HFFc6 (cell line): ENCODE results near the gene MPPED1. TPM values are rescaled to one million over a fixed set of nuclear protein-coding genes. Genes with fewer than 3 reads are reported as not detected.

Experiments
- DNase-seq: peaks from one replicate; pipeline ENCODE4 v3.0.0-alpha.2; 2018
- H3K27ac Mint-ChIP-seq: 2 replicates; pipeline ENCODE4 v1.8.0; 2020; ENCODE audit warnings: mild to moderate bottlenecking, mixed read lengths
- H3K27me3 Mint-ChIP-seq: 2 replicates; pipeline ENCODE4 v1.8.0; 2021; ENCODE audit warnings: mild to moderate bottlenecking, moderate library complexity, mixed read lengths; ENCODE audit not compliant: insufficient read depth
- H3K36me3 Mint-ChIP-seq: 2 replicates; pipeline ENCODE4 v1.8.0; 2021; ENCODE audit warnings: low read depth, mixed read lengths
- H3K4me1 Mint-ChIP-seq: 2 replicates; pipeline ENCODE4 v1.8.0; 2020; ENCODE audit warnings: low read depth, mixed read lengths
- H3K4me3 Mint-ChIP-seq: 2 replicates; pipeline ENCODE4 v1.8.0; 2020; ENCODE audit warnings: mild to moderate bottlenecking, moderate library complexity, mixed read lengths
- H3K9me3 Mint-ChIP-seq: 2 replicates; pipeline ENCODE4 v1.8.0; 2020; ENCODE audit warnings: mild to moderate bottlenecking, mixed read lengths
- total RNA-seq, 6 experiments: library from RNA; stranded (reverse); fragmentation: NEBNext Ultra II Directional; extraction: Animal tissue kit (Norgen Biotek cat#: 25700); gene quantifications; 2 replicates in 1 of 6; 3 replicates in 5 of 6; pipeline ENCODE4 v1.2.3, GENCODE V29; 2021
- TF ChIP-seq, protein P1 (sequence below): fragments of 200-600 bp; sonication (generic); IDR thresholded peaks from 2 replicates; pipeline ENCODE4 v1.5.0; 2021; ENCODE audit warnings: antibody characterized with exemption, mild to moderate bottlenecking

The MPPED1 gene
- total RNA-seq, 6 experiments from 2014 or later, result not detected

- Mint-ChIP-seq H3K4me3 (no peak overlapping the region), H3K36me3 (no peaks in the 10 kb centered on the region), H3K4me1 (no peaks in the 10 kb centered on the region), H3K9me3 (no peaks in the 10 kb centered on the region; the same call in 1 of the 2 replicates), H3K27ac (no peak overlapping the region), H3K27me3 (peaks cover 35% of the 10 kb centered on the region)
- no peak for DNase-seq
- TF ChIP-seq, protein P1, sequence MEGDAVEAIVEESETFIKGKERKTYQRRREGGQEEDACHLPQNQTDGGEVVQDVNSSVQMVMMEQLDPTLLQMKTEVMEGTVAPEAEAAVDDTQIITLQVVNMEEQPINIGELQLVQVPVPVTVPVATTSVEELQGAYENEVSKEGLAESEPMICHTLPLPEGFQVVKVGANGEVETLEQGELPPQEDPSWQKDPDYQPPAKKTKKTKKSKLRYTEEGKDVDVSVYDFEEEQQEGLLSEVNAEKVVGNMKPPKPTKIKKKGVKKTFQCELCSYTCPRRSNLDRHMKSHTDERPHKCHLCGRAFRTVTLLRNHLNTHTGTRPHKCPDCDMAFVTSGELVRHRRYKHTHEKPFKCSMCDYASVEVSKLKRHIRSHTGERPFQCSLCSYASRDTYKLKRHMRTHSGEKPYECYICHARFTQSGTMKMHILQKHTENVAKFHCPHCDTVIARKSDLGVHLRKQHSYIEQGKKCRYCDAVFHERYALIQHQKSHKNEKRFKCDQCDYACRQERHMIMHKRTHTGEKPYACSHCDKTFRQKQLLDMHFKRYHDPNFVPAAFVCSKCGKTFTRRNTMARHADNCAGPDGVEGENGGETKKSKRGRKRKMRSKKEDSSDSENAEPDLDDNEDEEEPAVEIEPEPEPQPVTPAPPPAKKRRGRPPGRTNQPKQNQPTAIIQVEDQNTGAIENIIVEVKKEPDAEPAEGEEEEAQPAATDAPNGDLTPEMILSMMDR, result no peak
These were observed 18.5 kb upstream of the MPPED1 start for GRCh38 chr22:43393132-43393843.

DNA sequence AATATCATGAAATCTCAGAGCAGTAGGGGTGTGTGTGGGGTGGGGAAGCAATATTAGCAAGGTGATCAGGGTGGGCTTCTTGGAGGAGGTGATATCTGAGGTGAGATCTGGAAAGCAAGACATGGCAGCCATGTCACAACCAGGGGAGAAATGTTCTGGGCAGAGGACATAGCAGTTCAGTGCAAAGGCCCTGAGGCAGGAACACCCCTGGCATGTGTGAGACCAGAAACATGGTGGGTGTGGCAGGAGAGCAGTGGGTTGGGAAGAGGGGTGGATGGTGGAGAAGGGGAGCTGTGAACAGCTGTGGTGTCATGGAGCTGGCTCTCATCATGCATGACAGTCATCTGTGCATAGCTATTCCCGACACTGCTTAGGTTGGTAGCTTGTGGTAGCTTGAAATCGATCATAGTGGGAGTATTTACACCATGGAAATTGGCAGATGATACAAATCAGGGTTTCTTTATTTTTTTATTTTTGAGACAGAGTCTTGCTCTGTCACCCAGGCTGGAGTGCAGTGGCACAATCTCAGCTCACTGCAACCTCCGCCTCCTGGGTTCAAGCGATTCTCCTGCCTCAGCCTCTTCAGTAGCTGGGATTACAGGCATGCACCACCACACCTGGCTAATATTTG is 17.9 kb upstream of the MPPED1 start:
- Mint-ChIP-seq H3K9me3 (peaks cover 3% of the 10 kb centered on the region; the same call in 1 of the 2 replicates), H3K36me3 (no peaks in the 10 kb centered on the region), H3K27ac (no peak overlapping the region), H3K4me3 (no peak overlapping the region), H3K27me3 (peaks cover 38% of the 10 kb centered on the region), H3K4me1 (no peaks in the 10 kb centered on the region)
- no peak for DNase-seq
- TF ChIP-seq, protein P1, result no peak

DNA sequence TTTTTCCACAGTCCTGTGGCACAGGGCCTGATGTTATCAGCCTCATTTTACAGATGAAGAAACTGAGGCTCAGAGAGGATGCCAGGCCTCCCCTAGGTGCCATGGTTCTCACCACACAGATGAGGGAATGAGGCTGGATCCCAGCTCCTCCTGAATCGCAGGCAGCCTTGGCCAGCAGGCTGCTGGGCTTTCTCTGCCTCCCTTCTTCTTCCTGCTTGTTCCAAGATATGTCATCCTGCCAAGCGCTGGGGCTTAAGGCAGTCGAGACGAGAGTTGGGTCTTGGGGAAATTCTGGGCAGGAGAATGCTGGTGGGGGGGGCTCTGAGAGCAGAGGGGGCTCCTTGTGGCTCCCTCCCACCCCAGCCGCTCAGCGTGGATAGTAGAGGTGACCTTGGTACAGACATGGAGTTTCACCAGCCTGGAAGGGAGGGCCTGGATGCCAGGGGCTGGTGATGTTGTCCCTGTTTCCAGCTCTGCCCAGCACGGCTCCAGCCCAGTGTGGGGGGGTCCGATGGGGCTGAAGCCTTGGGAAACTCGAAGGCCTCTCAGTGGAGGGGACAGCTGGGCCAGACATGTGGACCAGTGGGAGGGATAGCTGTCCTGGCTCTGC is 16.6 kb upstream of the MPPED1 start:
- H3K27me3 Mint-ChIP-seq, result peaks cover 33% of the 10 kb centered on the region
- H3K9me3 Mint-ChIP-seq, result peaks cover 3% of the 10 kb centered on the region; the same call in 1 of the 2 replicates
- DNase-seq, result no peak
- H3K4me1 Mint-ChIP-seq, result no peaks in the 10 kb centered on the region
- no peak overlapping the region for H3K4me3 Mint-ChIP-seq
- TF ChIP-seq, protein P1, result no peak
- H3K36me3 Mint-ChIP-seq, result no peaks in the 10 kb centered on the region
- H3K27ac Mint-ChIP-seq, result no peak overlapping the region

GRCh38 chr22:43396321-43396933 is 15.4 kb upstream of the MPPED1 start:
- no peak for DNase-seq
- TF ChIP-seq, protein P1, result no peak
- Mint-ChIP-seq H3K4me1 (no peaks in the 10 kb centered on the region), H3K27me3 (peaks cover 31% of the 10 kb centered on the region), H3K4me3 (no peak overlapping the region), H3K36me3 (no peaks in the 10 kb centered on the region), H3K9me3 (peaks cover 6% of the 10 kb centered on the region; the same call in 1 of the 2 replicates), H3K27ac (no peak overlapping the region)

DNA sequence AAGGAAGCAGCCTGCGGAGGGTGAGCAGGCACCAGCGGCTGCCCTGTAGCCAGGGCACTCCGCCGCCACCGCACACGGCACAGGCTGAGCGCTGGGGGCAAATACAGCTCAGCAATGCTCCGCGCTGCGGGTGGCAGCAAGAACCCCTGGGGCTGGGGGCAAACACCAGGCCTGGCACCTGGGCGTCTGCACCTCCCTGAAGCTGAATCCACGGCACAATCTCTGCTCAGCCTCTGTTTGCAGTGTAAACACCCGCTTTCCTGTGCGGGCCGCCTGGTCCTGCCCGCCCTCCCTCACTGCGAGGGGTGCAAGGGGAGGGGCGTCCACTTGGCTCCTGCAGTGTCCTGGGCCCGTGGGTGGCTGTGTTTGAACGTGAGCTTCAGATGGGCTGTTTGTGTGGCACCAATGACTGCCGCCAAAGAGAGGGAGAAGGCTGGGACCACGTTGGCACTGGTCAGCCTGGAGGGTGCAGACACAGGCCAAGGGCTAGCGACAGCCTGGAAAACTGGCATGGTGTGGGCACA is 14.8 kb upstream of the MPPED1 start:
- Mint-ChIP-seq H3K9me3 (peaks cover 7% of the 10 kb centered on the region; the same call in 1 of the 2 replicates), H3K4me1 (no peaks in the 10 kb centered on the region), H3K27me3 (peaks cover 31% of the 10 kb centered on the region), H3K4me3 (no peak overlapping the region), H3K36me3 (no peaks in the 10 kb centered on the region), H3K27ac (no peak overlapping the region)
- TF ChIP-seq, protein P1, result no peak
- DNase-seq, result no peak
